ENCODE measurements around the gene SERPINA3.

- TF ChIP-seq POLR2AphosphoS5 (IDR thresholded peaks at IDR 0.05; ENCODE audit: low read depth, low read length) (no peak), TAF1 (IDR thresholded peaks at IDR 0.05; ENCODE audit: borderline replicate concordance, low read depth, low read length) (no peak)
Observed at GRCh38 chr14:94630396-94630795, 18.2 kb downstream of the SERPINA3 start.
